BJ (cell line): Measurements from ENCODE around the gene SLC9A8. TPM values are rescaled to one million over a fixed set of nuclear protein-coding genes. Genes with fewer than 3 reads are reported as not detected.
"Not testable (repeated sequence)": the region's sequence is repeated elsewhere in the genome, so short reads cannot be mapped to it uniquely, and the experiment has no call there.

Source experiments
- CTCF ChIA-PET: fragments of 350-600 bp; formaldehyde crosslinking; extraction: SDS; loops from one replicate; lab custom pipeline; 2021; ENCODE audit warnings: antibody characterized with exemption, inconsistent platforms; lab: Yijun Ruan, JAX
- POLR2A ChIA-PET: fragments of 300-600 bp; sonication (Branson Sonifier 250); formaldehyde crosslinking; extraction: SDS; loops from one replicate; lab custom pipeline; 2021; ENCODE audit warnings: antibody characterized with exemption; lab: Charles Lee
- DNase-seq: peaks from one replicate; pipeline ENCODE4 v3.0.0-alpha.2; 2011; ENCODE audit warnings: low read depth
- H3K27me3 ChIP-seq: 2 replicates; pipeline ENCODE4 v1.6.0; 2011; ENCODE audit warnings: low read length; ENCODE audit not compliant: control insufficient read depth, insufficient read depth
- H3K36me3 ChIP-seq: 2 replicates; pipeline ENCODE4 v1.5.1; 2011; ENCODE audit warnings: low read length; ENCODE audit not compliant: control insufficient read depth, insufficient read depth
- H3K4me3 ChIP-seq: 2 replicates; pipeline ENCODE4 v1.5.1; 2011; ENCODE audit warnings: low read depth, mild to moderate bottlenecking, control low read depth, low read length
- polyA plus RNA-seq: library from polyadenylated mRNA; depleted of rRNA; stranded (reverse); fragments of >200 nt; gene quantifications from 2 replicates; pipeline ENCODE4 v1.2.3, GENCODE V29; 2011
- TF ChIP-seq, protein P1 (sequence below): IDR thresholded peaks from 2 replicates; pipeline ENCODE4 v1.5.1; 2011; ENCODE audit warnings: low read depth, mild to moderate bottlenecking, control low read depth, inconsistent platforms, low read length, moderate library complexity; ENCODE audit not compliant: insufficient read depth

The SLC9A8 gene
- polyA plus RNA-seq, 1 experiment, result 3.3 TPM

DNA sequence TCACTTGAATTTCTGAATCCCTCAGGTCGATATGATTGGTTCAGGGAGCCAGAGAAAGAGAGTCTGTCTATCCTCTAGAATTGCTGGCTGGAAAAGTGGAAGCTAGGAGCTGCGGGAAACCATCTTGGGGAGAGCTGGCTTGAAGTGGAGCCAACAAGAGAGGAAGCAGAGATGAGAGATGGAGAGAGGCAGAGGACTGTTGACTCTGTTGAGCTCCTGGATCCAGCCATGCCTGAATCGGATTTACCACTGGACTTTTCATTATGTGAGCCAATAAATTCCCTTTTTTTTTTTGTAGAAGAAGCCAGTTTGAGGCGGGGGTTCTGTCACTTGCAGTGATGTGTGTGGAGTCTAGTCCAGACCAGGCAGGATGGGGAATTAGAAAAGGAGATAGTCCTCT lies 13.9 kb upstream of the SLC9A8 start:
- DNase-seq, result no peak
- TF ChIP-seq, protein P1, sequence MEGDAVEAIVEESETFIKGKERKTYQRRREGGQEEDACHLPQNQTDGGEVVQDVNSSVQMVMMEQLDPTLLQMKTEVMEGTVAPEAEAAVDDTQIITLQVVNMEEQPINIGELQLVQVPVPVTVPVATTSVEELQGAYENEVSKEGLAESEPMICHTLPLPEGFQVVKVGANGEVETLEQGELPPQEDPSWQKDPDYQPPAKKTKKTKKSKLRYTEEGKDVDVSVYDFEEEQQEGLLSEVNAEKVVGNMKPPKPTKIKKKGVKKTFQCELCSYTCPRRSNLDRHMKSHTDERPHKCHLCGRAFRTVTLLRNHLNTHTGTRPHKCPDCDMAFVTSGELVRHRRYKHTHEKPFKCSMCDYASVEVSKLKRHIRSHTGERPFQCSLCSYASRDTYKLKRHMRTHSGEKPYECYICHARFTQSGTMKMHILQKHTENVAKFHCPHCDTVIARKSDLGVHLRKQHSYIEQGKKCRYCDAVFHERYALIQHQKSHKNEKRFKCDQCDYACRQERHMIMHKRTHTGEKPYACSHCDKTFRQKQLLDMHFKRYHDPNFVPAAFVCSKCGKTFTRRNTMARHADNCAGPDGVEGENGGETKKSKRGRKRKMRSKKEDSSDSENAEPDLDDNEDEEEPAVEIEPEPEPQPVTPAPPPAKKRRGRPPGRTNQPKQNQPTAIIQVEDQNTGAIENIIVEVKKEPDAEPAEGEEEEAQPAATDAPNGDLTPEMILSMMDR, result no peak
- ChIA-PET CTCF (interaction anchor here (0.6 to 0.7 kb wide), 2 partner anchors 85 to 769 kb away, joined by 3 read pairs; no protein-coding TSS in a partner anchor), POLR2A (no interaction called here)
- Histone ChIP-seq H3K27me3 (peaks cover 1% of the 10 kb centered on the region; the same call in 1 of the 2 replicates), H3K36me3 (no peaks in the 10 kb centered on the region), H3K4me3 (no peak overlapping the region)

DNA sequence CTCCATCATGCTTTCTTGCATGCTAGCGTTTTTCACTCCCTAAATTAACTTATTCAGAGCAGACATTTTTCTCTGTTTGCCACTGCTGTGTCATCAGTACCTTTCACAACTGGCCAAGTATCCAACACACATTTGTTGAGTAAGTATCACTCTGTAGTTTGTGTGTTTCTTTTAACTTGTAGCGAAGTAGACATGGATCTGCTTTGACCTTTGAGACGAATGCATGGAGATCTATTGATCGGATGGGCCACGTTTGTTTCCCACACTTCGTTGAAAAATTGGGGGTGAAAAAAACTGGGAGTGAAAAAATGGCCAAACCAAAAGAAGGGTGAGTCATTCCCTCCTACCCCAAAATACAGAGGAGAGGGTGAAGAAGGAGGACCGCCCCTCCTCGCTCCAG lies 12.9 kb upstream of the SLC9A8 start:
- no peaks in the 10 kb centered on the region for H3K36me3 ChIP-seq
- CTCF ChIA-PET, result no interaction called here
- POLR2A ChIA-PET, result interaction anchor here (0.7 kb wide), 1 partner anchor 34 kb away, joined by 3 read pairs; no protein-coding TSS in a partner anchor
- H3K27me3 ChIP-seq, result peaks cover 1% of the 10 kb centered on the region; the same call in 1 of the 2 replicates
- H3K4me3 ChIP-seq, result no peak overlapping the region
- DNase-seq, result no peak
- TF ChIP-seq, protein P1, result no peak

DNA sequence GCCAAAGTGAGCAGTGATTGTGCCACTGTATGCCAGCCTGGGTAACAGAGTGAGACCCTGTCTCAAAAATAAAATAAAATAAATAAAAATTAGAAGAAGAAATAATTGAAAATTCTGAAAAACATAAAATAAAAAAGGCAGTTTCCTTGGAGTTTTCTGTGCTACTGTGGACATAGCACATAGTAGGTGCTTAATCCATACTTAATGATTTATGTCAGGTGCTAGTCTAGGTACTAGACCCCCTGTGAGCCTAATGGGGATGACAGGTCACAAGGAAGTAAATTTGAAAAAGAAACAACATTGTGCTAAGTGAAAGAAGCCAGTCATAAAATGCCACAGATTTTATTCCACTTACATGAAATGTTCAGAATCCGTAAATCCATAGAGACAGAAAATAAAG lies 9.2 kb upstream of the SLC9A8 start:
- no peak overlapping the region for H3K4me3 ChIP-seq
- no peak for DNase-seq
- ChIA-PET POLR2A (no interaction called here), CTCF (no interaction called here)
- TF ChIP-seq, protein P1, result no peak
- no peaks in the 10 kb centered on the region for H3K36me3 ChIP-seq
- H3K27me3 ChIP-seq, result no peaks in the 10 kb centered on the region

DNA sequence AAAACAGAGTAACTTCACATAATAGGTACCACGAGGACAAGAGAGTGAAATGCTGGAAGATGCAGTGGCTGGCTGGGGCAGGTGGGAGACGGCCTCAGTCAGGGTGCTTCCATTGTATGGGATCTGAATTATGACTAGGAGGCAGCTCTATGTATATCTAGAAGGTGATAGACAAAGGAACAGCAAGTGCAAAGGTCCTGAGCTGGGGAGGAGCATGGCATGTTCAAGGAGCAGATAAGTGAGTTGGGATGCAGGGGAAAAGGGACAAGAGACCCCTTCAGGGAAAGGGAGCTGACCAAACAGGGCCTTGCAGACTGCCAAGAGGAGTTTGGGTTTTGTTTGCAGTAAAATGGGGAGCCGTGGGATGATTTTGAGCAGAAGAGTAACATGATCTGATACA lies 8.3 kb upstream of the SLC9A8 start:
- Histone ChIP-seq H3K27me3 (no peaks in the 10 kb centered on the region), H3K36me3 (no peaks in the 10 kb centered on the region), H3K4me3 (no peak overlapping the region)
- POLR2A ChIA-PET, result no interaction called here
- TF ChIP-seq, protein P1, result no peak
- DNase-seq, result no peak
- CTCF ChIA-PET, result interaction anchor here (0.6 kb wide), 1 partner anchor 263 kb away, joined by 5 read pairs; no protein-coding TSS in a partner anchor

DNA sequence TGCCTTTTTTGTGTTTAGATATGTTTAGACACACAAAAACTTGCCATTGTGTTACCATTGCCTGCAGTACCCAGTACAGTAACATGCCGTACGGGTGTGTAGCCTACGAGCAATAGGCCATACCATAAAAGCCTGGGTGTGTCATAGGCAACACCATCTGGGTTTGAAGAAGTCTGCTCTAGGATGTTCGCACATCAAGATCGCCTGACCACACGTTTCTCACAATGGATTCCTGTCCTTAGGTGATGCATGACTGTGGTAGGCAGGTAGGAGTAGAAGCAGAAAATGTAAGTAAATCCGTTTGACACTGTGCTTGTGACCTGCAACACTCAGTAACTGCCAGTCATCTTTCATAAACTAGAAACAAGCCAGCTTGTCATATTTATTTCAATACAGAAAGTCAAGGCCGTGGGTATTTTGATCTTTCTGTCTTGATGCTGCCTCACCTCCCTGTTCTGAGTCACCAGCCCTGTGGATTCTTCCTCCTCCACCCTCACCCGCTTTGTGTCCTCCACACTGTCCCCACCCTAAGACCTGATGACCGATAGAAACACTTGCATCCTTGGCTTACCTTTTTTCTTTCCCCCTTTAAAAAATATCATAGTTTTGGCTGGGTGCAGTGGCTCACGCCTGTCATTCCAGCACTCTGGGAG lies 7.3 kb upstream of the SLC9A8 start:
- H3K36me3 ChIP-seq, DNase-seq, POLR2A ChIA-PET, H3K4me3 ChIP-seq, H3K27me3 ChIP-seq, CTCF ChIA-PET: not testable (repeated sequence)

DNA sequence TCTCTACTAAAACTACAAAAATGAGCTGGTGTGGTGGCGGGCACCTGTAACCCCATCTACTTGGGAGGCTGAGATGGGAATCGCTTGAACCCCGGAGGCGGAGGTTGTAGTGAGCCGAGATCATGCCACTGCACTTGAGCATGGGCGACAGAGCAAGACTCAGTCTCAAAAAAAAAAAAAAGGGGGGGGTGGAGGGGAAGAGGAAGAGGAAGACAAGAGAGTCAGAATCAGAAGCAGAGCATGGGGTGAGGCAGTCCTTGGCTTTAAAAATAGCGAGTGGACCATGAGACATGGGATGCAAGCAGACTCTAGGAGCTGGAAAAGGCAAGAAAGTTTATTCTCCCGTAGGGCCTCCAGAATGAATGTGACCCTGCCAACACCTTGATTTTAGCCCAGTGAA lies 3.9 kb upstream of the SLC9A8 start:
- no peaks in the 10 kb centered on the region for H3K27me3 ChIP-seq
- DNase-seq, result no peak
- TF ChIP-seq, protein P1, result no peak
- ChIA-PET CTCF (no interaction called here), POLR2A (no interaction called here)
- H3K4me3 ChIP-seq, result no peak overlapping the region
- no peaks in the 10 kb centered on the region for H3K36me3 ChIP-seq
